C4-2B (cell line): ENCODE data around the gene BACE1-AS.

Experiments
- ZFX ChIP-seq: fragments of 450-650 bp; IDR thresholded peaks from 2 replicates; pipeline ENCODE4 v1.6.1; 2017
- TF ChIP-seq, protein P1 (sequence below): fragments of 450-650 bp; conservative IDR thresholded peaks from 2 replicates; pipeline ENCODE4 v1.5.1; 2017; ENCODE audit warnings: mild to moderate bottlenecking

- TF ChIP-seq, protein P1, sequence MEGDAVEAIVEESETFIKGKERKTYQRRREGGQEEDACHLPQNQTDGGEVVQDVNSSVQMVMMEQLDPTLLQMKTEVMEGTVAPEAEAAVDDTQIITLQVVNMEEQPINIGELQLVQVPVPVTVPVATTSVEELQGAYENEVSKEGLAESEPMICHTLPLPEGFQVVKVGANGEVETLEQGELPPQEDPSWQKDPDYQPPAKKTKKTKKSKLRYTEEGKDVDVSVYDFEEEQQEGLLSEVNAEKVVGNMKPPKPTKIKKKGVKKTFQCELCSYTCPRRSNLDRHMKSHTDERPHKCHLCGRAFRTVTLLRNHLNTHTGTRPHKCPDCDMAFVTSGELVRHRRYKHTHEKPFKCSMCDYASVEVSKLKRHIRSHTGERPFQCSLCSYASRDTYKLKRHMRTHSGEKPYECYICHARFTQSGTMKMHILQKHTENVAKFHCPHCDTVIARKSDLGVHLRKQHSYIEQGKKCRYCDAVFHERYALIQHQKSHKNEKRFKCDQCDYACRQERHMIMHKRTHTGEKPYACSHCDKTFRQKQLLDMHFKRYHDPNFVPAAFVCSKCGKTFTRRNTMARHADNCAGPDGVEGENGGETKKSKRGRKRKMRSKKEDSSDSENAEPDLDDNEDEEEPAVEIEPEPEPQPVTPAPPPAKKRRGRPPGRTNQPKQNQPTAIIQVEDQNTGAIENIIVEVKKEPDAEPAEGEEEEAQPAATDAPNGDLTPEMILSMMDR = no peak
- no peak for TF ChIP-seq ZFX
These were observed 23.0 kb downstream of the BACE1-AS start for GRCh38 chr11:117313828-117314768.
